HepG2 (cell line): ENCODE results near the gene GGT7. TPM values are rescaled to one million over a fixed set of nuclear protein-coding genes. Genes with fewer than 3 reads are reported as not detected.

Source experiments
- AGO1 ChIP-seq: fragments of 200-400 bp; formaldehyde crosslinking; IDR thresholded peaks from 2 replicates; pipeline ENCODE4 v1.6.1; 2017; ENCODE audit warnings: mild to moderate bottlenecking, low read depth, low read length, moderate library complexity; ENCODE audit not compliant: poor library complexity, severe bottlenecking
- CBX1 ChIP-seq: IDR thresholded peaks from one replicate; pipeline ENCODE4 v1.6.1; 2016; ENCODE audit warnings: antibody characterized with exemption, low read depth
- CCDC6 ChIP-seq: sonication (generic); formaldehyde crosslinking; IDR thresholded peaks from 2 replicates; pipeline ENCODE4 v1.8.1; 2022; ENCODE audit warnings: mild to moderate bottlenecking, missing genetic modification reagents, moderate library complexity
- CSRNP1 ChIP-seq: sonication (generic); formaldehyde crosslinking; IDR thresholded peaks from 2 replicates; pipeline ENCODE4 v1.8.1; 2023; ENCODE audit warnings: mild to moderate bottlenecking, missing genetic modification reagents
- FOXO1 ChIP-seq: sonication (generic); formaldehyde crosslinking; IDR thresholded peaks from 2 replicates; pipeline ENCODE4 v1.4.0; 2020; ENCODE audit warnings: missing genetic modification reagents
- GABPB1 ChIP-seq: IDR thresholded peaks from 2 replicates; pipeline ENCODE4 v1.6.1; 2016; ENCODE audit warnings: mild to moderate bottlenecking, missing genetic modification reagents, moderate library complexity, missing compliant biosample characterization
- GTF2F1 ChIP-seq: fragments of 150-350 bp; IDR thresholded peaks from 2 replicates; pipeline ENCODE4 v1.6.1; 2014; ENCODE audit warnings: low read length
- MTF1 ChIP-seq: sonication (generic); formaldehyde crosslinking; IDR thresholded peaks from 2 replicates; pipeline ENCODE4 v1.5.0; 2020; ENCODE audit warnings: missing genetic modification reagents
- NFATC3 ChIP-seq: sonication (generic); formaldehyde crosslinking; IDR thresholded peaks from 2 replicates; pipeline ENCODE4 v1.5.1; 2020; ENCODE audit warnings: mild to moderate bottlenecking, missing genetic modification reagents
- PLRG1 ChIP-seq: fragments of 450-650 bp; conservative IDR thresholded peaks from 2 replicates; pipeline ENCODE4 v1.6.1; 2016
- RELA ChIP-seq: sonication (generic); formaldehyde crosslinking; IDR thresholded peaks from 2 replicates; pipeline ENCODE4 v1.4.0; 2020; ENCODE audit warnings: missing genetic modification reagents
- SNAPC4 ChIP-seq: sonication (generic); formaldehyde crosslinking; IDR thresholded peaks from 2 replicates; pipeline ENCODE4 v1.4.0; 2020; ENCODE audit warnings: mild to moderate bottlenecking, missing genetic modification reagents
- SP2 ChIP-seq: sonication (generic); formaldehyde crosslinking; IDR thresholded peaks from 2 replicates; pipeline ENCODE4 v1.5.1; 2020; ENCODE audit warnings: mild to moderate bottlenecking, missing genetic modification reagents
- SYNCRIP ChIP-seq: fragments of 200-400 bp; formaldehyde crosslinking; IDR thresholded peaks from 2 replicates; pipeline ENCODE4 v1.6.1; 2018; ENCODE audit warnings: mild to moderate bottlenecking, low read depth, low read length; ENCODE audit not compliant: insufficient read depth
- TCF7 ChIP-seq: sonication (generic); IDR thresholded peaks from 2 replicates; pipeline ENCODE4 v1.6.1; 2016; ENCODE audit warnings: antibody characterized with exemption, low read depth
- TEAD2 ChIP-seq: sonication (generic); formaldehyde crosslinking; IDR thresholded peaks from 2 replicates; pipeline ENCODE4 v1.9.0; 2021; ENCODE audit warnings: missing genetic modification reagents
- ZNF143 ChIP-seq: sonication (generic); formaldehyde crosslinking; IDR thresholded peaks from 2 replicates; pipeline ENCODE4 v1.4.0; 2020; ENCODE audit warnings: missing genetic modification reagents
- ZNF770 ChIP-seq: sonication (generic); formaldehyde crosslinking; IDR thresholded peaks from 2 replicates; pipeline ENCODE4 v1.5.0; 2020; ENCODE audit warnings: mild to moderate bottlenecking, missing genetic modification reagents
- polyA plus RNA-seq, 8 experiments: library from polyadenylated mRNA; depleted of rRNA in 3 of 8; stranded (reverse) in 7 of 8; unstranded in 1 of 8; fragments of >200 nt; fragmentation: Illumina TruSeq in 4 of 8; extraction: Trizol in 4 of 8; gene quantifications; 2 replicates each; pipeline versions ENCODE4 v1.2.1 to v1.2.3, GENCODE V29; 2011 to 2016; ENCODE audit warnings: low read depth in 4 of 8, missing spikeins in 1 of 8, mixed read lengths in 1 of 8; ENCODE audit not compliant: insufficient read depth in 1 of 8
- total RNA-seq, 5 experiments: library from RNA; depleted of rRNA; stranded (reverse); fragments of >200 nt; fragmentation: Illumina TruSeq; extraction: Trizol; gene quantifications; 2 replicates each; pipeline ENCODE4 v1.2.3, GENCODE V29; 2016; ENCODE audit warnings: low read depth in 1 of 5

Gene GGT7
- total and polyA plus RNA-seq, 2 of the 13 experiments (the other 11 are each of a cell fraction or from before 2014, with no cell fraction given) = 6.6 to 23.0 TPM

GRCh38 chr20:34824806-34825529 is 47.7 kb downstream of the GGT7 start (continued):
- no peak for TF ChIP-seq SNAPC4
- no peak for TF ChIP-seq RELA (CRISPR knock-in tag)
- TF ChIP-seq TEAD2 (CRISPR knock-in tag) = peak; percentile 20; the same call in 1 of the 2 replicates
- no peak; the same call in 1 of the 2 replicates for TF ChIP-seq MTF1 (CRISPR knock-in tag)
- TF ChIP-seq CBX1 = peak; percentile 79
- no peak for TF ChIP-seq PLRG1
- no peak for TF ChIP-seq GTF2F1
- TF ChIP-seq NFATC3 (CRISPR knock-in tag) = no peak; the same call in 1 of the 2 replicates
- TF ChIP-seq ZNF770 (CRISPR knock-in tag) = no peak
- no peak for TF ChIP-seq SYNCRIP
- 0 out of 2 replicates have a peak, but pooled peaks have one; percentile 60 for TF ChIP-seq CSRNP1 (CRISPR knock-in tag)
- TF ChIP-seq AGO1 = no peak
- TF ChIP-seq SP2 (CRISPR knock-in tag) = no peak
- 0 out of 2 replicates have a peak, but pooled peaks have one; percentile 21 for TF ChIP-seq ZNF143
- TF ChIP-seq FOXO1 (CRISPR knock-in tag) = no peak; the same call in 1 of the 2 replicates
- TF ChIP-seq CCDC6 (CRISPR knock-in tag) = peak; percentile 95
- TF ChIP-seq TCF7 = no peak
- peak; percentile 47 for TF ChIP-seq GABPB1
